ENCODE results near the gene MET.
"Not testable (repeated sequence)": the region's sequence is repeated elsewhere in the genome, so short reads cannot be mapped to it uniquely, and the experiment has no call there.

Gene MET

DNA sequence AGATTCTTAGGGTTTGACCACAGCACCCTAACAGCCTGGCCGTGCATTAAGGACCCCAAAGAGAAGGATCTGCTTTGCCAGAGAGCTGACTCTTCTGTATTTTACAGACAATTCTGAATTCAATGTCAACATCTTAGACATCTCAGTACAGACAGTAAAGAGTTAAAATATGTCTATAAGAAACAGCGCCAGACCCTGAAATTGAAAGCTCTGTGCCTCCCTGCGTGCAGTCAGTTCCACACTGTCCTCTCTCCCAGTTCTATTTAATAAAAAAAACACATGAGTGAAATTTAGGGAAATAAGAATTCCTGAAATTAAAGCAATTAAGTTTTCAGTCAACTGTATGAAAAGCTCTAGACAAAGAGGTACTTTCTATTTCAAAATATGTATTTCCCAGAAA, 45.1 kb downstream of the MET start:
- Histone ChIP-seq H3K4me2 (ENCODE audit: low read depth, low read length, poor library complexity, severe bottlenecking) (no peak overlapping the region), H3K9me3 (ENCODE audit: insufficient read depth, low read length) (no peaks in the 10 kb centered on the region), H4K20me1 (ENCODE audit: low read depth, low read length) (no peaks in the 10 kb centered on the region), H3F3A (ENCODE audit: insufficient read depth) (no peaks in the 10 kb centered on the region), H3K4me3 (ENCODE audit: insufficient read depth, low read length, poor library complexity, severe bottlenecking) (no peak overlapping the region), H3K27ac (ENCODE audit: low read depth, low read length) (no peak overlapping the region), H3K9me2 (replicated peaks; ENCODE audit: insufficient read depth, low read length) (no peaks in the 10 kb centered on the region), H2AFZ (ENCODE audit: low read depth, low read length, severe bottlenecking) (no peak overlapping the region), H3K79me2 (ENCODE audit: insufficient read depth, low read length) (no peaks in the 10 kb centered on the region), H3K27me3 (ENCODE audit: low read length) (no peaks in the 10 kb centered on the region), H3K36me3 (ENCODE audit: low read length) (no peaks in the 10 kb centered on the region), H3K9ac (ENCODE audit: low read length) (no peak overlapping the region)
- TF ChIP-seq, protein P1, sequence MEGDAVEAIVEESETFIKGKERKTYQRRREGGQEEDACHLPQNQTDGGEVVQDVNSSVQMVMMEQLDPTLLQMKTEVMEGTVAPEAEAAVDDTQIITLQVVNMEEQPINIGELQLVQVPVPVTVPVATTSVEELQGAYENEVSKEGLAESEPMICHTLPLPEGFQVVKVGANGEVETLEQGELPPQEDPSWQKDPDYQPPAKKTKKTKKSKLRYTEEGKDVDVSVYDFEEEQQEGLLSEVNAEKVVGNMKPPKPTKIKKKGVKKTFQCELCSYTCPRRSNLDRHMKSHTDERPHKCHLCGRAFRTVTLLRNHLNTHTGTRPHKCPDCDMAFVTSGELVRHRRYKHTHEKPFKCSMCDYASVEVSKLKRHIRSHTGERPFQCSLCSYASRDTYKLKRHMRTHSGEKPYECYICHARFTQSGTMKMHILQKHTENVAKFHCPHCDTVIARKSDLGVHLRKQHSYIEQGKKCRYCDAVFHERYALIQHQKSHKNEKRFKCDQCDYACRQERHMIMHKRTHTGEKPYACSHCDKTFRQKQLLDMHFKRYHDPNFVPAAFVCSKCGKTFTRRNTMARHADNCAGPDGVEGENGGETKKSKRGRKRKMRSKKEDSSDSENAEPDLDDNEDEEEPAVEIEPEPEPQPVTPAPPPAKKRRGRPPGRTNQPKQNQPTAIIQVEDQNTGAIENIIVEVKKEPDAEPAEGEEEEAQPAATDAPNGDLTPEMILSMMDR (IDR thresholded peaks at IDR 0.05; ENCODE audit: insufficient read depth, low read length, poor library complexity, severe bottlenecking), result no peak
- no peak for TF ChIP-seq EZH2phosphoT487 (conservative IDR thresholded peaks at IDR 0.05; ENCODE audit: low read length)

DNA sequence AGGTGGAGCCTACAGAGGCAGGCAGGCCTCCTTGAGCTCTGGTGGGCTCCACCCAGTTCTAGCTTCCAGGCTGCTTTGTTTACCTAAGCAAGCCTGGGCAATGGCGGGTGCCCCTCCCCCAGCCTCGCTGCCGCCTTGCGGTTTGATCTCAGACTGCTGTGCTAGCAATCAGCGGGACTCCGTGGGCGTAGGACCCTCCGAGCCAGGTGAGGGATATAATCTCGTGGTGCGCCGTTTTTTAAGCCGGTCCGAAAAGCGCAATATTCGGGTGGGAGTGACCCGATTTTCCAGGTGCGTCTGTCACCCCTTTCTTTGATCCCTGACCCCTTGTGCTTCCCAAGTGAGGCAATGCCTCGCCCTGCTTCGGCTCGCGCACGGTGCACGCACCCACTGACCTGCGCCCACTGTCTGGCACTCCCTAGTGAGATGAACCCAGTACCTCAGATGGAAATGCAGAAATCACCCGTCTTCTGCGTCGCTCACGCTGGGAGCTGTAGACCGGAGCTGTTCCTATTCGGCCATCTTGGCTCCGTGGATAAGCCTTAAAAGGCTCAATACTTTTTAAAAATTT, 52.0 kb downstream of the MET start:
- not testable (repeated sequence) for H3K9ac ChIP-seq (ENCODE audit: low read length); H3K4me2 ChIP-seq (ENCODE audit: low read depth, low read length, poor library complexity, severe bottlenecking); H3K36me3 ChIP-seq (ENCODE audit: low read length); H3K27me3 ChIP-seq (ENCODE audit: low read length); H3K79me2 ChIP-seq (ENCODE audit: insufficient read depth, low read length); H4K20me1 ChIP-seq (ENCODE audit: low read depth, low read length); H3K9me2 ChIP-seq (replicated peaks; ENCODE audit: insufficient read depth, low read length); H2AFZ ChIP-seq (ENCODE audit: low read depth, low read length, severe bottlenecking); H3K4me3 ChIP-seq (ENCODE audit: insufficient read depth, low read length, poor library complexity, severe bottlenecking); H3K9me3 ChIP-seq (ENCODE audit: insufficient read depth, low read length); H3K27ac ChIP-seq (ENCODE audit: low read depth, low read length); H3F3A ChIP-seq (ENCODE audit: insufficient read depth)

DNA sequence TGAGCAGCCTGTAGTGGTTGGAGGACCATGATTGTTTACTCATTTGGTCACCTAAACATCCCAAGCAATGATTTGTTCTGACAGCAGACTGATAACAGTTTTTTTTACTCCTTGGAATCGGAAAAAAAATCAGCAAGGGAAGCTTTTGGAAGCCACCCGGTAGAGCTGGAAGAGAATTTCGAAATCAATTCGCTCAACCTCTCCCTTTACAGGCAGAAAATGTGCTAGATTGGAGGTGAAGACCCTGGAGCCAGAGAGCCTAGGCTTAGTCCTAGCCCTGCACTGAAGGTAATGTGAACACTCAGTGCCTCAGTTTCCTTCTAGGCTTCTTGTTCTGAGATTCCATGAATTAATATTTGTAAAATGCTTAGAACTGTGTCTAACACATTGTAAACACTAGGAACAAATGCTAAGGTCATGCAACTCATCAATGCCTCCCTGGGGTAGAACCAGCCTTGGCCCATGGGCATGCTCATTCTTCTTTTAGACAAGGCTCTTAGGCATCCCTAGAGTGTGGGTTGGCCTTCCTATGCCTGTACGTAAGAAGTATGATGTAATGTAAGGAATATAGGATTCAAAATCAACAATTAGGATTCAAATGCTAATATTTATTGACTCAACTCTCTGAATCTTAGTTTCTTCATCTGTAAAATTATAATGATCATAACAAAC, 52.7 kb downstream of the MET start:
- no peak overlapping the region for H3K4me3 ChIP-seq (ENCODE audit: insufficient read depth, low read length, poor library complexity, severe bottlenecking)
- no peaks in the 10 kb centered on the region for H3K36me3 ChIP-seq (ENCODE audit: low read length)
- H3K27ac ChIP-seq (ENCODE audit: low read depth, low read length), result no peak overlapping the region
- no peak overlapping the region for H3K9ac ChIP-seq (ENCODE audit: low read length)
- no peaks in the 10 kb centered on the region for H3K9me2 ChIP-seq (replicated peaks; ENCODE audit: insufficient read depth, low read length)
- H4K20me1 ChIP-seq (ENCODE audit: low read depth, low read length), result no peaks in the 10 kb centered on the region
- no peaks in the 10 kb centered on the region for H3K79me2 ChIP-seq (ENCODE audit: insufficient read depth, low read length)
- H3F3A ChIP-seq (ENCODE audit: insufficient read depth), result no peaks in the 10 kb centered on the region
- H3K27me3 ChIP-seq (ENCODE audit: low read length), result no peaks in the 10 kb centered on the region
- TF ChIP-seq, protein P1 (IDR thresholded peaks at IDR 0.05; ENCODE audit: insufficient read depth, low read length, poor library complexity, severe bottlenecking), result no peak
- TF ChIP-seq EZH2phosphoT487 (conservative IDR thresholded peaks at IDR 0.05; ENCODE audit: low read length), result no peak
- H2AFZ ChIP-seq (ENCODE audit: low read depth, low read length, severe bottlenecking), result no peak overlapping the region
- H3K4me2 ChIP-seq (ENCODE audit: low read depth, low read length, poor library complexity, severe bottlenecking), result no peak overlapping the region
- H3K9me3 ChIP-seq (ENCODE audit: insufficient read depth, low read length), result no peaks in the 10 kb centered on the region

DNA sequence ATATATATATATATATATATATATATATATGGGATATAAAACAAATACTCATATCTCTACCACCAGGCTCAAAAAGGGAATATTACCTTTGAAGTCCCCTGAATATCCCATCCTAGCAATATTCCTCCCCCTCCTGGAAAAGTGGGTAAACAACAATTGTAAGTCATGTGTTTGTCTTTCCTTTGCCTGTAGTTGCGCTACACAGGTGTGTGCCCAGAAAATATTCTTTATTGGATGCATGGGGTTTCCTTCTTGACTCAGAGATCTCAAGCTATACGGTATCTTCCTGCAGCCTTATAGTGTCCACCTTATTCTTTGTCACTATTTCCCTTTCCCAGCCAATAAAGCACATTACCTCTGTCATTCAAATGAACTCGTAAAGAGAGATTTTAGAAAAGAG, 54.2 kb downstream of the MET start:
- Histone ChIP-seq H3K9me2 (replicated peaks; ENCODE audit: insufficient read depth, low read length) (no peaks in the 10 kb centered on the region), H2AFZ (ENCODE audit: low read depth, low read length, severe bottlenecking) (no peak overlapping the region), H3K79me2 (ENCODE audit: insufficient read depth, low read length) (no peaks in the 10 kb centered on the region), H4K20me1 (ENCODE audit: low read depth, low read length) (no peaks in the 10 kb centered on the region), H3K9me3 (ENCODE audit: insufficient read depth, low read length) (no peaks in the 10 kb centered on the region), H3K4me3 (ENCODE audit: insufficient read depth, low read length, poor library complexity, severe bottlenecking) (no peak overlapping the region), H3K4me2 (ENCODE audit: low read depth, low read length, poor library complexity, severe bottlenecking) (no peak overlapping the region), H3K27ac (ENCODE audit: low read depth, low read length) (no peak overlapping the region), H3K36me3 (ENCODE audit: low read length) (no peaks in the 10 kb centered on the region), H3F3A (ENCODE audit: insufficient read depth) (no peaks in the 10 kb centered on the region), H3K27me3 (ENCODE audit: low read length) (no peaks in the 10 kb centered on the region), H3K9ac (ENCODE audit: low read length) (no peak overlapping the region)
- TF ChIP-seq, protein P1 (IDR thresholded peaks at IDR 0.05; ENCODE audit: insufficient read depth, low read length, poor library complexity, severe bottlenecking), result no peak
- no peak for TF ChIP-seq EZH2phosphoT487 (conservative IDR thresholded peaks at IDR 0.05; ENCODE audit: low read length)

Data from SU-DHL-6 (cell line).